OCI-LY3 (cell line): ENCODE data around the gene PTGER4.
"Not testable (repeated sequence)": the region's sequence is repeated elsewhere in the genome, so short reads cannot be mapped to it uniquely, and the experiment has no call there.

ENCODE experiments used
- H2AFZ ChIP-seq: fragments of 200-600, 300-600 bp; shearing (Covaris generic); 2 replicates; pipeline ENCODE4 v1.6.0; 2014; ENCODE audit warnings: antibody characterized with exemption, low read depth, low read length
- H3K27ac ChIP-seq: fragments of 200-600, 300-600 bp; sonication (generic); 2 replicates; pipeline ENCODE4 v1.5.1; 2014; ENCODE audit warnings: mild to moderate bottlenecking, low read length, moderate library complexity, mixed read lengths
- H3K27me3 ChIP-seq: fragments of 200-600, 300-600 bp; sonication (generic); 2 replicates; pipeline ENCODE4 v1.6.1; 2014; ENCODE audit warnings: low read depth, low read length, mixed read lengths
- H3K36me3 ChIP-seq: fragments of 200-600, 300-600 bp; sonication (generic); replicated peaks from 2 replicates; pipeline ENCODE3; 2014; ENCODE audit warnings: low read depth, low read length, mixed read lengths
- H3K4me1 ChIP-seq: fragments of 300-600, 200-600 bp; sonication (generic); 2 replicates; pipeline ENCODE4 v1.6.1; 2014; ENCODE audit warnings: low read length, mixed read lengths
- H3K4me2 ChIP-seq: fragments of 200-600, 300-600 bp; sonication (generic); 2 replicates; pipeline ENCODE4 v1.6.1; 2014; ENCODE audit warnings: low read length, mixed read lengths
- H3K4me3 ChIP-seq: fragments of 300-600, 200-600 bp; sonication (generic); 2 replicates; pipeline ENCODE4 v1.5.1; 2014; ENCODE audit warnings: antibody characterized with exemption, mild to moderate bottlenecking, low read length, moderate library complexity
- H3K79me2 ChIP-seq: fragments of 300-600, 200-600 bp; shearing (Covaris generic); 2 replicates; pipeline ENCODE4 v1.6.1; 2014; ENCODE audit warnings: mild to moderate bottlenecking, low read length, mixed read lengths
- H3K9ac ChIP-seq: fragments of 300-600, 200-600 bp; shearing (Covaris generic); 2 replicates; pipeline ENCODE4 v1.6.0; 2014; ENCODE audit warnings: mild to moderate bottlenecking, low read length, moderate library complexity
- H3K9me3 ChIP-seq: fragments of 200-600, 300-600 bp; shearing (Covaris generic); 2 replicates; pipeline ENCODE4 v1.6.1; 2014; ENCODE audit warnings: low read length, mixed read lengths; ENCODE audit not compliant: insufficient read depth
- H4K20me1 ChIP-seq: fragments of 200-600, 300-600 bp; sonication (generic); 2 replicates; pipeline ENCODE4 v1.6.1; 2016; ENCODE audit warnings: low read length, mixed read lengths; ENCODE audit not compliant: insufficient read depth
- EZH2phosphoT487 ChIP-seq: fragments of 200-600 bp; shearing (Covaris generic); IDR thresholded peaks from 2 replicates; pipeline ENCODE4 v1.6.1; 2018; ENCODE audit warnings: antibody characterized with exemption, mixed run types, low read depth
- TF ChIP-seq, protein P1 (sequence below): fragments of 200-600, 300-600 bp; sonication (generic); IDR thresholded peaks from 2 replicates; pipeline ENCODE4 v1.5.1; 2014; ENCODE audit warnings: antibody characterized with exemption, low read length, low read depth

Gene PTGER4

DNA sequence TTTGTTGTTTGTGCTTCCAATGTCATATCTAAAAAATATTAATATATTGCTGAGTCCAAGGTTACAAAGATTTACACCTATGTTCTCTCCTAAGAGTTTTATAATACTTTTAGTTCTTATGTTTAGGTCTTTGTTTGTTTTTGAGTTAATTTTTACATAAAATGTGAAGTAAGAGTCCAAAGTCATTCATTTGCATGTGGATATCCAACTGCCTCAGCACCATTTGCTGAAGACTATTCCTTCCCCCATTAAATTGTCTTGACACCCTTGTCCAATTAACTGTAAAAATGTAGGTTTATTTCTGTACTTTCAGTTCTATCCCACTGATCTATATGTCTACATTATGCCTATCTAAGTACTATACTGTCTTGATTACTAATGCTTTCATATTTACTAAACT, 40.4 kb downstream of the PTGER4 start:
- H3K4me1 ChIP-seq: peaks cover 9% of the 10 kb centered on the region
- H3K79me2 ChIP-seq: no peaks in the 10 kb centered on the region
- no peak overlapping the region for H3K4me2 ChIP-seq
- H3K27me3 ChIP-seq: no peaks in the 10 kb centered on the region
- no peaks in the 10 kb centered on the region for H4K20me1 ChIP-seq
- H2AFZ ChIP-seq: no peak overlapping the region
- no peaks in the 10 kb centered on the region for H3K9me3 ChIP-seq
- H3K27ac ChIP-seq: no peak overlapping the region
- H3K4me3 ChIP-seq: no peak overlapping the region
- TF ChIP-seq, protein P1, sequence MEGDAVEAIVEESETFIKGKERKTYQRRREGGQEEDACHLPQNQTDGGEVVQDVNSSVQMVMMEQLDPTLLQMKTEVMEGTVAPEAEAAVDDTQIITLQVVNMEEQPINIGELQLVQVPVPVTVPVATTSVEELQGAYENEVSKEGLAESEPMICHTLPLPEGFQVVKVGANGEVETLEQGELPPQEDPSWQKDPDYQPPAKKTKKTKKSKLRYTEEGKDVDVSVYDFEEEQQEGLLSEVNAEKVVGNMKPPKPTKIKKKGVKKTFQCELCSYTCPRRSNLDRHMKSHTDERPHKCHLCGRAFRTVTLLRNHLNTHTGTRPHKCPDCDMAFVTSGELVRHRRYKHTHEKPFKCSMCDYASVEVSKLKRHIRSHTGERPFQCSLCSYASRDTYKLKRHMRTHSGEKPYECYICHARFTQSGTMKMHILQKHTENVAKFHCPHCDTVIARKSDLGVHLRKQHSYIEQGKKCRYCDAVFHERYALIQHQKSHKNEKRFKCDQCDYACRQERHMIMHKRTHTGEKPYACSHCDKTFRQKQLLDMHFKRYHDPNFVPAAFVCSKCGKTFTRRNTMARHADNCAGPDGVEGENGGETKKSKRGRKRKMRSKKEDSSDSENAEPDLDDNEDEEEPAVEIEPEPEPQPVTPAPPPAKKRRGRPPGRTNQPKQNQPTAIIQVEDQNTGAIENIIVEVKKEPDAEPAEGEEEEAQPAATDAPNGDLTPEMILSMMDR: no peak
- no peak for TF ChIP-seq EZH2phosphoT487
- H3K9ac ChIP-seq: no peak overlapping the region
- peaks cover 10% of the 10 kb centered on the region for H3K36me3 ChIP-seq

DNA sequence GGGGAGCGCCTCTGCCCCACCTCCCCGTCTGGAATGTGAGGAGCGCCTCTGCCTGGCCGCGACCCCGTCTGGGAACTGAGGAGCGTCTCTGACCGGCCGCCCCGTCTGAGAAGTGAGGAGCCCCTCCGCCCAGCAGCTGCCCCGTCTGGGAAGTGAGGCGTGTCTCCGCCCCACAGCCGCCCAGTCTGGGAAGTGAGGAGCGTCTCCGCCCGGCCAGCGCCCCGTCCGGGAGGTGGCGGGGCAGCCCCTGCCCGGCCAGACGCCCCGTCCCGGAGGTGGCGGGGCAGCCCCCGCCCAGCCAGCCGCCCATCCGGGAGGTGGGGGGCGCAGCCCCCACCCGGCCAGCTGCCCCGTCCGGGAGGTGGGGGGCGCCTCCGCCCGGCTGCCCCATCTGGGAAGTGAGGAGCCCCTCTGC, 42.8 kb downstream of the PTGER4 start:
- not testable (repeated sequence) for H3K9me3 ChIP-seq, H3K9ac ChIP-seq, H3K27ac ChIP-seq, H4K20me1 ChIP-seq, H3K27me3 ChIP-seq, H2AFZ ChIP-seq, H3K4me3 ChIP-seq, H3K4me2 ChIP-seq, H3K79me2 ChIP-seq, H3K4me1 ChIP-seq
- H3K36me3 ChIP-seq: peaks cover 13% of the 10 kb centered on the region

DNA sequence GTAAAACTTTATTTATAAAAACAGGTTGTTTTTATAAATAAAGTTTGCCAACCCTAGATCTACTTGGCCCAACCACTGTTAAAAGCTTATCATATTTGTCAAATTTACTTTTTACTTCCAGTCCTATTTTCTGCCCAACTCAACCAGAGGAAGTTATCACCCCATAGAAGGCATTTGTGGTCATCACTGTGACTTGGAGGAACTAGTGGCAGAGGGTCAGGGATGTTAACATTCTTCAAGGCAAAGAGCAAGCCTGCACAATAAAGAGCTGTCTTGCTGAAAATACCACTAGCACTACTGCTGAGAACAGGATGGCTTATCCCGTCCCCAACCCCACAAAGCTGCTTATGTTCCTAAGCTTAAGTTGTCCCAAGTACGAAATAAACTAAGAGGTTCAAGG, 53.7 kb downstream of the PTGER4 start:
- H2AFZ ChIP-seq: no peak overlapping the region
- H3K4me2 ChIP-seq: no peak overlapping the region
- H3K27me3 ChIP-seq: no peaks in the 10 kb centered on the region

DNA sequence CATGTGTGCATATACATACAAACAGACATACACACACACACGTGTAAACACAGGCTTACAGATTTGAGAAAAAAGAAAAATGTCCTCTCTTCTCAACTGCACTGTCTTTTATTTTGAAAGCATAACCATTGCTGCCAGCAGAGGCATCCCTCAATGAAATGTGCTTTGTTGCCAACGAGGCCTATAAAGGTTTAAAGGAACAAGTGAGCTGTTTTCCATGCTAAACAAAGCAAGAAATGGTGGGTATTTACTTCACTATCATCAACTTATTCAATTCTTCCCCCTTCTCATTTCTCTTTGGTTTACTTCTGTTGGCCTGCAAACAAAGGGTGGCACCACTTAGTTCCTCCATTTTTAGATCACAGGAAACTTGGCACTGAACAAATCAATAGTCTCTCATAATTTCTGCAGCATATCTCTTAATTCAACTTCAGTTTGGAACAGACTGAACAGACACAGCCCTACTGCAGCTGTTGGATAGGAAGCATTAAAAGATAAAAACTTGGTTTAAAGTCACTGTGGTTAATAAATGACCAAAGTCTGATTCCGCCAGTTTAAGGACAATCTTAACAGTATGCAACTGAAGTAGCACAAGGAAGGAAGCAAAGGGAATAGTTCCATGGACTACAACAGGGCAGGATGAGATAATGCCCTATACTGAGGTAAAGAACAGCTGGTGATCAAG, 54.3 kb downstream of the PTGER4 start:
- Histone ChIP-seq H3K27me3 (no peaks in the 10 kb centered on the region), H3K4me3 (no peak overlapping the region), H3K4me1 (peaks cover 16% of the 10 kb centered on the region), H3K79me2 (no peaks in the 10 kb centered on the region), H3K9me3 (no peaks in the 10 kb centered on the region), H3K4me2 (no peak overlapping the region), H3K27ac (no peak overlapping the region), H3K36me3 (no peaks in the 10 kb centered on the region), H2AFZ (no peak overlapping the region), H3K9ac (no peak overlapping the region), H4K20me1 (no peaks in the 10 kb centered on the region)
- no peak for TF ChIP-seq EZH2phosphoT487
- TF ChIP-seq, protein P1: no peak

More for the DNA sequence above, 53.7 kb downstream of the PTGER4 start:
- Histone ChIP-seq H3K36me3 (no peaks in the 10 kb centered on the region), H3K79me2 (no peaks in the 10 kb centered on the region), H3K9ac (no peak overlapping the region), H3K9me3 (no peaks in the 10 kb centered on the region), H4K20me1 (no peaks in the 10 kb centered on the region), H3K4me3 (no peak overlapping the region), H3K4me1 (peaks cover 16% of the 10 kb centered on the region), H3K27ac (no peak overlapping the region)
- TF ChIP-seq, protein P1: no peak
- TF ChIP-seq EZH2phosphoT487: no peak
